ENCODE measurements around the gene CLDN6. TPM values are rescaled to one million over a fixed set of nuclear protein-coding genes. Genes with fewer than 3 reads are reported as not detected.

The CLDN6 gene
- total RNA-seq, 1 donor from 2014 or later: 813 TPM

- no peak for DNase-seq (ENCODE audit: low read depth)
- H3K4me3 ChIP-seq (ENCODE audit: low read depth, low read length): no peak overlapping the region
- no peak for TF ChIP-seq CTCF (conservative IDR thresholded peaks at IDR 0.05; ENCODE audit: low read depth, low read length)
These were observed 8.2 kb downstream of the CLDN6 start for GRCh38 chr16:3009568-3010390.

- no peak overlapping the region for H3K4me3 ChIP-seq (ENCODE audit: low read depth, low read length)
- no peak for TF ChIP-seq CTCF (conservative IDR thresholded peaks at IDR 0.05; ENCODE audit: low read depth, low read length)
- no peak for DNase-seq (ENCODE audit: low read depth)
These were observed 9.3 kb downstream of the CLDN6 start for GRCh38 chr16:3008690-3009037.

GRCh38 chr16:3007957-3008689, 9.9 kb downstream of the CLDN6 start:
- DNase-seq (ENCODE audit: low read depth): no peak
- no peak overlapping the region for H3K4me3 ChIP-seq (ENCODE audit: low read depth, low read length)
- no peak for TF ChIP-seq CTCF (conservative IDR thresholded peaks at IDR 0.05; ENCODE audit: low read depth, low read length)

- H3K4me3 ChIP-seq (ENCODE audit: low read depth, low read length): no peak overlapping the region
- DNase-seq (ENCODE audit: low read depth): no peak
- no peak for TF ChIP-seq CTCF (conservative IDR thresholded peaks at IDR 0.05; ENCODE audit: low read depth, low read length)
These were observed 10.7 kb downstream of the CLDN6 start for GRCh38 chr16:3007059-3007956.

GRCh38 chr16:3004781-3005284, 13.2 kb downstream of the CLDN6 start:
- peak overlapping the region; percentile 61 for H3K4me3 ChIP-seq (ENCODE audit: low read depth, low read length)
- no peak for DNase-seq (ENCODE audit: low read depth)
- no peak for TF ChIP-seq CTCF (conservative IDR thresholded peaks at IDR 0.05; ENCODE audit: low read depth, low read length)

- H3K4me3 ChIP-seq (ENCODE audit: low read depth, low read length): no peak overlapping the region
- DNase-seq (ENCODE audit: low read depth): no peak
- no peak for TF ChIP-seq CTCF (conservative IDR thresholded peaks at IDR 0.05; ENCODE audit: low read depth, low read length)
These were observed 13.7 kb downstream of the CLDN6 start for GRCh38 chr16:3004319-3004718.

All from epithelial cell of proximal tubule (primary cell).